H54 (cell line): ENCODE data around the gene ICAM5.
"Not testable (repeated sequence)": the region's sequence is repeated elsewhere in the genome, so short reads cannot be mapped to it uniquely, and the experiment has no call there.

ENCODE experiments used
- DNase-seq: peaks from one replicate; pipeline ENCODE4 v3.0.0; 2011; ENCODE audit warnings: low spot score, mixed read lengths; ENCODE audit not compliant: insufficient read length
- FAIRE-seq: peaks from 3 replicates; lab custom pipeline; 2011; peaks lifted over from hg19 to GRCh38; lab: Jason Lieb, UNC
- POLR2A ChIP-seq: IDR thresholded peaks from 2 replicates; pipeline ENCODE4 v1.6.1; 2011; ENCODE audit warnings: low read depth, mild to moderate bottlenecking, low read length

The ICAM5 gene

GRCh38 chr19:10289836-10290356 lies at the start of gene ICAM5:
Gene ICAM5, plus strand, starts transcription at chr19:10289952. Its CDS starts 92 bp downstream, at chr19:10290044.
- no peak for FAIRE-seq

GRCh38 chr19:10241826-10242449 lies 47.8 kb upstream of the ICAM5 start:
- not testable (repeated sequence) for DNase-seq, FAIRE-seq

More at GRCh38 chr19:10289836-10290356, at the start of gene ICAM5:
- DNase-seq: peak; percentile 55
- TF ChIP-seq POLR2A: no peak

- no peak for FAIRE-seq
- TF ChIP-seq POLR2A: no peak
These were observed 46.1 kb upstream of the ICAM5 start for GRCh38 chr19:10243606-10244005.

GRCh38 chr19:10245189-10245939 lies 44.4 kb upstream of the ICAM5 start:
- no peak for DNase-seq
- no peak for FAIRE-seq
- TF ChIP-seq POLR2A: no peak

More at GRCh38 chr19:10243606-10244005, 46.1 kb upstream of the ICAM5 start:
- DNase-seq: no peak

- DNase-seq (no peak), FAIRE-seq (no peak)
- TF ChIP-seq POLR2A: no peak
These were observed 43.2 kb upstream of the ICAM5 start for GRCh38 chr19:10246511-10246910.

- DNase-seq (peak; percentile 84), FAIRE-seq (peak; percentile 82)
- peak; percentile 86 for TF ChIP-seq POLR2A
These were observed 37.7 kb upstream of the ICAM5 start, which contains the start of gene MRPL4 for GRCh38 chr19:10251792-10252694. Gene MRPL4, plus strand, starts transcription at chr19:10252214. Its CDS starts 40 bp downstream, at chr19:10252254.

GRCh38 chr19:10252707-10253106 lies 37.0 kb upstream of the ICAM5 start:
- DNase-seq: no peak
- no peak for TF ChIP-seq POLR2A
- no peak for FAIRE-seq

- DNase-seq (no peak), FAIRE-seq (no peak)
- TF ChIP-seq POLR2A: no peak
These were observed 35.5 kb upstream of the ICAM5 start for GRCh38 chr19:10254244-10254643.

- FAIRE-seq (no peak), DNase-seq (no peak)
- no peak for TF ChIP-seq POLR2A
These were observed 34.4 kb upstream of the ICAM5 start for GRCh38 chr19:10255358-10255757.

- no peak for FAIRE-seq
- TF ChIP-seq POLR2A: no peak
- DNase-seq: no peak
These were observed 33.2 kb upstream of the ICAM5 start for GRCh38 chr19:10256551-10256950.

GRCh38 chr19:10256970-10257615 lies 32.7 kb upstream of the ICAM5 start:
- no peak for TF ChIP-seq POLR2A
- no peak for FAIRE-seq

GRCh38 chr19:10258080-10258710 lies 31.6 kb upstream of the ICAM5 start:
- TF ChIP-seq POLR2A: no peak
- DNase-seq (no peak), FAIRE-seq (no peak)

More at GRCh38 chr19:10256970-10257615, 32.7 kb upstream of the ICAM5 start:
- DNase-seq: no peak
